ENCODE measurements around the gene ABL1. TPM values are rescaled to one million over a fixed set of nuclear protein-coding genes. Genes with fewer than 3 reads are reported as not detected.

ABL1 gene
- total RNA-seq, 1 donor from 2014 or later, result 118 TPM

DNA sequence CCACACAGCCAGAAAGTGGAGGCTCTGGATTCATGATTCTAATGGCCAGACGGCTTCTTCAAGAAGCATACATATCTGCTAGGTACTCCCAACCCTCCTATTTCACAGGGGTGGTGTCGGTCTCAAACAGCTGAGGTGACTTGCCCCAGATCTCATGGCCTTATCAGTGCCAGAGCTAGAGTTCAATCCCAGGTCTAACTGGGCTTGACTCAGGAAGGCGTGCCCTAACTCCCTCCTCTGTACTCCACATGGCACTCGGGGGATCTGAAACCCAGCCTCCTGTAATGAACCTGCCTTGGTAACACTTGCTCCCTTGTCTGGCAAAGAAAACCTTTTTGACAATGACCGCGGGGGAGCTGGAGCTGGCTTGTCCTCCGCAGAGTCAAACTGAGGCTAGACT lies 59.5 kb downstream of the ABL1 start:
- Mint-ChIP-seq H3K4me1 (ENCODE audit: low read depth, unreplicated experiment) (peaks cover 21% of the 10 kb centered on the region), H3K4me3 (ENCODE audit: unreplicated experiment) (no peak overlapping the region), H3K27me3 (ENCODE audit: unreplicated experiment) (peaks cover 7% of the 10 kb centered on the region), H3K36me3 (ENCODE audit: unreplicated experiment) (no peaks in the 10 kb centered on the region), H3K27ac (ENCODE audit: unreplicated experiment) (no peak overlapping the region), H3K9me3 (ENCODE audit: unreplicated experiment) (peaks cover 8% of the 10 kb centered on the region)
- DNase-seq, result no peak
- TF ChIP-seq, protein P1, sequence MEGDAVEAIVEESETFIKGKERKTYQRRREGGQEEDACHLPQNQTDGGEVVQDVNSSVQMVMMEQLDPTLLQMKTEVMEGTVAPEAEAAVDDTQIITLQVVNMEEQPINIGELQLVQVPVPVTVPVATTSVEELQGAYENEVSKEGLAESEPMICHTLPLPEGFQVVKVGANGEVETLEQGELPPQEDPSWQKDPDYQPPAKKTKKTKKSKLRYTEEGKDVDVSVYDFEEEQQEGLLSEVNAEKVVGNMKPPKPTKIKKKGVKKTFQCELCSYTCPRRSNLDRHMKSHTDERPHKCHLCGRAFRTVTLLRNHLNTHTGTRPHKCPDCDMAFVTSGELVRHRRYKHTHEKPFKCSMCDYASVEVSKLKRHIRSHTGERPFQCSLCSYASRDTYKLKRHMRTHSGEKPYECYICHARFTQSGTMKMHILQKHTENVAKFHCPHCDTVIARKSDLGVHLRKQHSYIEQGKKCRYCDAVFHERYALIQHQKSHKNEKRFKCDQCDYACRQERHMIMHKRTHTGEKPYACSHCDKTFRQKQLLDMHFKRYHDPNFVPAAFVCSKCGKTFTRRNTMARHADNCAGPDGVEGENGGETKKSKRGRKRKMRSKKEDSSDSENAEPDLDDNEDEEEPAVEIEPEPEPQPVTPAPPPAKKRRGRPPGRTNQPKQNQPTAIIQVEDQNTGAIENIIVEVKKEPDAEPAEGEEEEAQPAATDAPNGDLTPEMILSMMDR (IDR thresholded peaks at IDR 0.05; ENCODE audit: partially characterized antibody, unreplicated experiment), result no peak

DNA sequence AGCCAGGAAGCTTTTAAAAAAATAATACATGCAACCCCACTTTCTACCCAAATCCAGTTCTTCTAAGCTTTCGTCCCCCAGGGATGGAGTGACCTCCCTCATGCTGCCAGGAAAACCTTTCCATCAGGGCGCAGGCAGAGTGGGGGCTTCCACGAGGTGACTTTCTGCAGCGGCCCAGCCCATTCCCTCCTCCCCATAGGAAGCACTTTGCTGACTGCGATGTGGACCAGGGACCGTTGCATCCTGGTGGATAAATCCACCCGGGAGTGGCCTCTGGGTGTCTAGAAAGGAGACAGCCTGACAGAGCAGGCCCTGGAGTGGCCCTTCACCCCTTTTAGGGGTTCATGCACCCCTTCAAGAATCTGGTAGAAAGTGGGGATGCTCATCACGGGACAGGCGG lies 60.0 kb downstream of the ABL1 start:
- Mint-ChIP-seq H3K9me3 (ENCODE audit: unreplicated experiment) (peaks cover 8% of the 10 kb centered on the region), H3K36me3 (ENCODE audit: unreplicated experiment) (no peaks in the 10 kb centered on the region), H3K27ac (ENCODE audit: unreplicated experiment) (no peak overlapping the region)

DNA sequence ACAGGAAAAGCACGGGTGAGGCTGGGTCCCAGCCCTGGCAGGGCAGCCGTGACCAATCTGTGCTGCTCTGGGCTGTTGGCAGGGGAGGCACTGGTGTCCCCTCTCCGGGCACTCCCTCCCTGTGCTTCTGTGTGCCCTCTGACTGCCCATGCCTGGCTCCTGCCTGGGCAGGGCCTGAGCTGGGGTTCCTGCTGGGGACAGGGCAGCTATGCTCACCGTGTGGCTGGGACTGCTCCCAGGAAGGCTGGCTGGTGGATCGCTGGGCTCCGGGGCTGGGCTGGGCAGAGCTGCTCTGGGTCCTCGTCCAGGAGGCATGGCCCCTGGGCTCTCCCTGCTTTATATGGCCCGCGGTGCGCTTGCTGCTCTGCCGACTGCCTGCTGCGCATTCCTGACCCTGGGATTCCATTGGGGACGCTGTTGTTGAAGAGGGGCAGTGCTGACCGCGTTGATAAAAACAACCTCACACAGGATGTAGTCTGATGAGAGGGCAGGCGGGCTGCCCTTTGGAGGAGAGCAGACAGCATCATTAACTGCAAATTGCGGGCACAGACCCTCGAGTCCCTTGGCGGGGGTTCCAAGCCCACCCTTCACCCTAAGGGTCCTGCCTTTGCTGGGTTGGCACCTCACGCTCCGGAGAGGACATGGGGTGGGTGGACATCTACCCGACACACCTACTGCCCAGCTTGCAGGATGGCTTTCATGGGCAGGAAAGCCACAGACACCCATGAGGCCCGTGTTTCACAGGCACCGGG lies 60.6 kb downstream of the ABL1 start:
- peaks cover 17% of the 10 kb centered on the region for H3K4me1 Mint-ChIP-seq (ENCODE audit: low read depth, unreplicated experiment)
- DNase-seq, result peak; percentile 23
- H3K36me3 Mint-ChIP-seq (ENCODE audit: unreplicated experiment), result no peaks in the 10 kb centered on the region
- H3K9me3 Mint-ChIP-seq (ENCODE audit: unreplicated experiment), result peaks cover 8% of the 10 kb centered on the region
- H3K27ac Mint-ChIP-seq (ENCODE audit: unreplicated experiment), result no peak overlapping the region
- no peak overlapping the region for H3K4me3 Mint-ChIP-seq (ENCODE audit: unreplicated experiment)
- H3K27me3 Mint-ChIP-seq (ENCODE audit: unreplicated experiment), result peaks cover 7% of the 10 kb centered on the region
- TF ChIP-seq, protein P1 (IDR thresholded peaks at IDR 0.05; ENCODE audit: partially characterized antibody, unreplicated experiment), result no peak

More for the DNA sequence above, 60.0 kb downstream of the ABL1 start:
- Mint-ChIP-seq H3K4me1 (ENCODE audit: low read depth, unreplicated experiment) (peaks cover 18% of the 10 kb centered on the region), H3K27me3 (ENCODE audit: unreplicated experiment) (peaks cover 7% of the 10 kb centered on the region), H3K4me3 (ENCODE audit: unreplicated experiment) (no peak overlapping the region)
- no peak for DNase-seq
- TF ChIP-seq, protein P1 (IDR thresholded peaks at IDR 0.05; ENCODE audit: partially characterized antibody, unreplicated experiment), result no peak

DNA sequence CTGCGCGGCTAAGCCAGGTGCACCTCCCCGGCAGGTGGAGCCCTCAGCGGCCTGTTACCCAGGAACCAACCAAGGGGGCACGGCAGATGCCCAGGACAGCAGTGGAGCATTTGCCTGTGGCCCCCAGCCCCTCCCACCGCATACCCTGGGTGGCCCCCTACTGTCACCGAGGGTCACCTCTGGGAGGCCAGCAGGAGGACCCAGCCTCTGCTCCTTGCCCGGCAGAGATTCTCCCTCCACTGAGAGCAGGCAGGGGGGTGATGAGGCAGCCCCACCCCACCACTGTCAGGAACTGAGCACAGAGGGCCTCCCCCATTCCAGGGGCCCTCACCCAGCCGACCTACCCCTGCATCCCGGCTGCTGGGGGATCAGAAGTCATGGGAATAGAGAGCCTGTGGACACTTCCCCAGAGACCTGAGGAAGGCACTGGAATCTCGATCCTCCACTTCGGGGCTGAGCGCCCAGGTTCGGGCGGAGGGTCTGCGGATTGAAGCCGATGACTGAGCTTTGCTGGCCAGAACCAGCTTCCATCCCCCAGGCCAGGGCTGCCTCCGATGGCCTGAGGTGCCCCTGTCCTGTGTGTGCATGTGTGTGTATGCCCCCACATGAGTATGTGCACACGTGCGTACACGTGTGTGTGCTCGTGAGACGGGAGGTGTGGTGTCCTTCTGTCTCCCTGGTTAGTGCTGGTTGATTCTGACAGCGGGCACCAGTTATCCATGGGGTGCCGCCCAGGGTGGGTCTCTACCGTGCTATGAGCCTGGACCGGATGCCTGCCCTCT lies 61.4 kb downstream of the ABL1 start, which contains the start of gene QRFP:
TSS of gene QRFP (minus strand) at position 580 of the 782 bp plus-strand sequence. CDS start 2,974 bp downstream, outside the sequence.
- TF ChIP-seq, protein P1 (IDR thresholded peaks at IDR 0.05; ENCODE audit: partially characterized antibody, unreplicated experiment), result no peak
- H3K27ac Mint-ChIP-seq (ENCODE audit: unreplicated experiment), result no peak within 1 kb of the TSS
- no peak within 1 kb of the TSS for H3K4me3 Mint-ChIP-seq (ENCODE audit: unreplicated experiment)
- peaks cover 8% of the 10 kb centered on the region for H3K9me3 Mint-ChIP-seq (ENCODE audit: unreplicated experiment)
- peak; percentile 17 for DNase-seq
- no peaks in the 10 kb centered on the region for H3K36me3 Mint-ChIP-seq (ENCODE audit: unreplicated experiment)
- H3K4me1 Mint-ChIP-seq (ENCODE audit: low read depth, unreplicated experiment), result peaks cover 11% of the 10 kb centered on the region
- H3K27me3 Mint-ChIP-seq (ENCODE audit: unreplicated experiment), result peaks cover 5% of the 10 kb centered on the region

Data from glutamatergic neuron (in vitro differentiated cells).